Stimulated activated CD4-positive, alpha-beta T cell treated with anti-CD3 and anti-CD28 coated beads, Interleukin-12 subunit alpha, Interleukin-12 subunit beta, amount 100 ng/mL, for 4 hours (primary cell): Measurements from ENCODE around the gene SELENOF.
A peak's percentile ranks its signal among the peaks of the same experiment; 100 is the strongest.
"Not testable (repeated sequence)": the region's sequence is repeated elsewhere in the genome, so short reads cannot be mapped to it uniquely, and the experiment has no call there.

ENCODE experiments used
- DNase-seq: peaks from one replicate; pipeline ENCODE4 v3.0.0-alpha.2; 2020

The SELENOF gene

DNA sequence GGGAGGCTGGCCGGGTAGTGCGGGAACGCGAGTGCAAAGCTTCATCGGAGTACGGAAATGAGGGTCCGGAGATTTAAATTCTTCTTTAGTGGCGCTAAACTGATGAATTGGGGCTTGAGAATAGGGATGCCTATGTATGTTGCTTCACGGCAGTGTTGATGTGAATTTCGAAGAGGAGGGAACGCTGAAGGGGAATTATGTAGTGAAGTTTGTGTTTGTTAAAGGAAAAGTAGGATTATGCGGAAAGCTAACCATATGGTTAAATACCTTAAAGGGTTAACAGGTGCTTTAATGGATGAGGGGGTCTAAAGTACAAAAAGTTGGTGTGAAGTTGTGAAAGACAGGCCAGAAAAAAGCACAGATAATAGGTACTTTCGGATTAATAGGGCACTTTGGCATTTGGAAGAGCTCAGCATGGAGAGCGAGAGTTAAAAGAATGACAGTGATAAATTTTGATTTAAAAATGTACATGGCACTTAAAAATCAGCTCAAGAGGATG is 1.9 kb upstream of the SELENOF start:
- no peak for DNase-seq

GRCh38 chr1:86914998-86915736 is 1.2 kb upstream of the SELENOF start:
- DNase-seq: peak; percentile 40

DNA sequence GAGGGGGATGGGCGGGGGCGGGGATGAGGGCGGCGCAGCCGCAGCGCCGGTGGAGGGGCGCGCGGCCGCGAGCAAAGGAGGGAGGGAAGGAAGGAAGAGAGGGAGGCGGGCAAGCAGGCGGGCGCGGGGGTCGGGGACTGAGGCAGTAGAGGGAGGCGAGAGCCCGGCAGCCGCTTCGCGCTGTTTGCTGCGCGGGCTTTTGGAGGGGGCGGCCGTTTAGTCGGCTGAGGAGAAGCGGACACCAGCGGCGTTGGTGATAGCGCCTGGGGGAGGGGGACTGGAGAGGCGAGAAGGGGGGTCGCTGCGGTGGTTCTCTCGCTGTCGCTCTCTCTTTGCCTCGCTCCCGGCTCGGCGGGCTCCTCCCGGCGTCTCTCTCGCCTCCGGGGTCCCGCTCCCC is 673 bp upstream of the SELENOF start, which contains the start of gene HS2ST1:
HS2ST1 (plus strand) TSS at position 35 of the 397 bp plus-strand sequence.
- DNase-seq: no peak

DNA sequence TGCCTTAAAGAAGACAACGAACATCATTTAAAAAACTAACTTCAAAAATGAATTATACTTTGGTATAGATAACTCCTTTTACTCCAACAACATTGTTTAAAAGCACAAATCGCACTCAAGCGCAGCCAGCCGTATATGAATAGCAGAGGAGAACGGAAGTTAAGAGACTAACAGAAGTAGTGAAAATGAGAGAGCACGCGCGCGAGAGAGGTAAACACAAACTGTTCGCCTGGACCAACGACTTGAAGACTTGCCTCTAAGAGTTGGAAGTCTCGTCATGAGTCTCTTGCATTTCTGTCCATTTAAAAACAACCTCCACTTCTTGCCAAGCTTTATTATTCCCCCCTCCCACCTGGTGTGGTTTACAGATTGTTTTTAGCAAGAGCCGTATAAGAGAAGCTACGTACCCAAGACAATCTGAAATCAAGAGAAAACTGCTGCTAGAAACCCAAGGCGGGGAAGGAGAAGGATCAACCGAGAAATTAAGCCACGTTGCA is 479 bp downstream of the SELENOF start:
- DNase-seq: peak; percentile 19

DNA sequence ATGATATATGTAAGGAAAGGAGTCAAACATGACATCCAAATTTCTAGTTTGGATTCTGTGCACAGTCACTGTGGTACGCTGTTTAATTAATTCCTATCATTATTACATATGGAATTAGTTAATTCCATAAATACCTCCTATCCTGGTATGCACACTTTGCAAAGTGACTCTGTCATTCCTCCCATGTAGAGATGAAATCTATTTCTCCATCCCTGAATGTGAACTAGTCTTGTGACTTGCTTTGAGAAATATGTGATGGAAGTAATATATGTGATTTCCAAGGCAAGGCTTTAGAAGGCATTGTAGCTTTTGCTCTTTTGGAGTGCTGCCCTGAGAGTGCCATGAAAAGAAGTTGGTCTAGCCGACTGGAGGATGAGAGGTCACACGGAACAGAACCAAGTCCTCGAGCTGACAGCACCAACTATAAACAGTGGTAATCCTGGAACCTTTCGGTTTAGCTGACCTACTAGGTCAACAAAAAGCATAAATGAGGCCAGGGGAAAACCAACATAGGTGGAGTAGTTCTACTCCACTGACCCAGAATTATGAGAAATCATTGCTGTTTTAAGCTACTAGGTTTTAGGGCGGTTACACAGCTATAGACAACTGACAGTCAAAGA is 1.5 kb downstream of the SELENOF start:
- no peak for DNase-seq

DNA sequence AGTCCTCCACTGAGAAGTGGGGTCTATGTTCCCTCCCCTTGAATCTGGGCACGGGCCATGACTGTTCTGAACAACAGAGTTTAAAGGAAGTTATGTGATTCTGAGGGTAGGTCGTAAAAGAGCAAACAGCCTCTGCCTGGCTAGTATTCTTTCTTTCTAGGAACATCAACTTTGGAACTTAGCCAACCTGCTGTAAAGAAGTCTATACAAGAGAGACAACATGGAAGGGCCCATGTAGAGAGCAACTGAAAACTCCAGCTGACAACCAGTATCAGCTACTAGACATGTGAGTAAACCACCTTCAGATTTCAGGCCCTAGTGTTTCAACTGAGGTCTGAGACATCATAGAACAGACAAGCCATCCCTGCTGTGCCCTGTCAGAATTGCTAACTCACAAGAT is 7.5 kb downstream of the SELENOF start:
- DNase-seq: no peak

- no peak for DNase-seq
These were observed 8.1 kb downstream of the SELENOF start for GRCh38 chr1:86905875-86906274.

- not testable (repeated sequence) for DNase-seq
These were observed 14.5 kb downstream of the SELENOF start for GRCh38 chr1:86899401-86899800.

- DNase-seq: no peak
These were observed 25.6 kb downstream of the SELENOF start for GRCh38 chr1:86888327-86888726.

GRCh38 chr1:86887479-86888162 is 26.3 kb downstream of the SELENOF start:
- no peak for DNase-seq

DNA sequence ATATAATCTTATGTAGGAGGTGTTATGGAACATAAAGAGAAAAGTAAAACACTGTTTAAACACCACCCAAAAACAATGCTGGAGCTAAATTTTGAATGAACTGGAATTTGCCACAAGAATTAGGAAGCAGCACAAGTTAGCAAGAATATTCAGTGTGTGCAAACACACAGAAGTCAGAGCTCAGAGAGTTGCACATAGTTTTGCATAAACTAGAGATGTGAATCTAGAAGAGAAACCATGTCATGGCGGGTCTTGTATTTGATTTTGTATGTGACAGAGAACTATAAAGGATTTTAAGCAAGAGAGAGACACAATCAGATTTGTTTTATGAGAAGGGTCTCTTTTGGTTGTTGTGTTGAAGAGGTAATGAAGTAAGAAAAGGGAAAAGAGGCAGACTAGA is 38.2 kb downstream of the SELENOF start:
- no peak for DNase-seq

DNA sequence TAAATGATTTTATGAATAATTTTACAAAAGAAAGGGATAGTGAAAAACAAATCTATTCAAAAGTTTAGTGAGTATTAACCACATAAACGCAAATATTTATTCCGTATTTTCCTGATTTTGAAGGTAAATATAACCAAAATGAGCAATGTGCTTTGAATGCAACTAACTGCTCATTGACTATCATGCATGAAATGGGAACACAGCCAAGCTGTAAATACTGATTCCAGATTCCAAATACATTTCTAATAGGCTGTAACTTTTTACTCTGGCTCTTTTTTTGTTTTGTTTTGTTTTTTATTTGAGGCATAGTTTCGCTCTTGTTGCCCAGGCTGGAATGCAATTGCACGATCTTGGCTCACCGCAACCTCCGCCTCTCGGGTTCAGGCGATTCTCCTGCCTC is 41.8 kb downstream of the SELENOF start:
- DNase-seq: no peak

DNA sequence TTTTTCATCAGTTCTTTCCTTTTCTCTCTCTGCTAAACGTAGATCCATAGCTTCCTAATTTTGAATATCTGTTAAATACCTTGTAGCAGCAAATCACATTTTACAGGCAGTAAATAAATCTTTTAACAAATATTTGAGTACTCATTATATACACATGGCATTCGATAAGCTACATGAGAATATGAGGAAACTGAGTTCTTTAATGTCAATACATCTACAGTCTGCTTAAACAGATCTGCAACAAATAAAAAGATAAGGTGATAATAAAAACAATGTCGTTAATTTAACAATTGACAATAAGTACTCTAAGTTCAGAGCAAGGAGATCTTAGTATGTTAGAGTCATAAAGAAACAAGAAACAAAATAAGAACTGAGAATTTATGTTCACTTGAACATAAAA is 42.9 kb downstream of the SELENOF start:
- no peak for DNase-seq

GRCh38 chr1:86868477-86868876 is 45.4 kb downstream of the SELENOF start:
- DNase-seq: no peak

DNA sequence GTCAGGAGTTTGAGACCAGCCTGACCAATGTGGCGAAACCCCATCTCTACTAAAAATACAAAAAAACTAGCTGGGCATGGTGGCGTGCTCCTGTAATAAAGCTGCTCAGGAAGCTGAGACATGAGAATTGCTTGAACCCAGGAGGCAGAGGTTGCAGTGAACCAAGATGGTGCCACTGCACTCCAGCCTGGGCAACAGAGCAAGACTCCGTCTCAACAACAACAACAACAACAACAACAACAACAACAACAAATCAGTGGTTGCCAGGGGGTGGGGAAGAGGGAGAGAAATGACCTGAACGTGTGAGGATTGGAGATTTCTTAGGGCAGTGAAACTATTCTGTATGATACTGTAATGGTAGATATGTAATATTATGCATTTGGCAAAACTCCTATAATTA is 46.6 kb downstream of the SELENOF start:
- not testable (repeated sequence) for DNase-seq

GRCh38 chr1:86866665-86867064 is 47.3 kb downstream of the SELENOF start:
- no peak for DNase-seq

DNA sequence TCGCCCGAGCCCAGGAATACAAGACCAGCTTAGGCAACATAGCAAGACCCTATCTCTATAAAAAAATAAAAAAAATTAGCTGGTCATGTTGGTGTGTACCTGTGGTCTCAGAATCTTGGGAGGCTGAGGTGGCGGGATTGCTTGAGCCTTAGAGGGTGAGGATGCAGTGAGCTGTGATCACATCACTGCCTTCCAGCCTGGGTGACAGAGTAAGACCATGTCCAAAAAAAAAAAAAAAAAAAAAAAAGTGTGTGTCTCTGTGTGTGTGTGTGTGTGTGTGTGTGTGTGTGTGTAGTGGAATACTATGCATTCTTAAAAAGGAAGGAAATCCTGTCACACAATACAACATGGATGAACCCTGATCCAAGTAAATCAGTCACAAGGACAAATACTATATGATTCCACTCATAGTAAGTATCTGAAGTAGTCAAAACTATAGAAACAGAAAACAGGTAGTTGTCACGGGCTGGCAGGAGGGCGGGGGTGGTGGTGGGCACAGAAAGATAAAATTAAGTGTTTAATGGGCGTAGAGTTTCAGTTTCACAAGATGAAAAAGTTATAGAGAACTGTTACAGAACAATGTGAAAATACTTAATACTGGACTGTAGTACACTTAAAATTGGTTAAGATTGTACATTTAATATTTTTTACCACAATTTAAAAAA is 47.8 kb downstream of the SELENOF start:
- no peak for DNase-seq

DNA sequence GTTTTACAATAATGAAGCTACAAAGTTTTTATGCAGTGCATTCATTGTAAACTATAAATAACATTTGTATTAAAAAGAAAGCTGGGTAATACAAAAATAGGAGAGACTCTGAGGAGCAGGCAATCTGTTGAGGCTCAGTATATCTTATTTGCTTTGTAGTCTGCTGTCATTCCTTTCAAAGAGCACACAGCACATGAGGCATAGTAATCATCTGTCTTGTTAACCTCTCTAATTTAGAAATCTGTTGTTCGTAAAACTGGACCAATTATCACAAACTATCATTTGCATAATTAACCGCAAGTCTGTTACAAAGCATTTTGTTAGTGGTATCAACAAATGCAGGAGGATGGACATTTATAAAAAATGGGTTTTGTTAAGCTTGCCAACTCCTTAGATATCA is 51.0 kb downstream of the SELENOF start:
- DNase-seq: no peak

DNA sequence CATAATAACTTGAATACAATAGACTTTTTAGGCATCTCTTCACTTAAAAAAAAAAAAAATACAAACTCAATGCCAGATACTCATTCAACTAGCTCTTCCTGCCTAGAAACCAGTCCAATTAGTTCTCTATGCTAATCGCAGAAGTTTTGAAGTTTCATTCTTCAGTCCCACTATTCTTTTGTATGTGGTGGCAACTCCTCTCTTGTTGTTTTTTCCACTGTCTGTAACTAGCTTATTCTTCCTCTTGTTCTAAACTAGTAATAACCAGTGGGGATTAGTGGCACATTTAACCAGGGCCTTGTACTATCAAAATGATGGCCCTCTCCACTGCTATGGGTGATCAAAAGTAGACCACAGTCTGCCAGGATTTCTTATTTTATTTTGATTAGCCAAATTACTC is 52.5 kb downstream of the SELENOF start:
- no peak for DNase-seq

- no peak for DNase-seq
These were observed 53.5 kb downstream of the SELENOF start for GRCh38 chr1:86860424-86860823.

DNA sequence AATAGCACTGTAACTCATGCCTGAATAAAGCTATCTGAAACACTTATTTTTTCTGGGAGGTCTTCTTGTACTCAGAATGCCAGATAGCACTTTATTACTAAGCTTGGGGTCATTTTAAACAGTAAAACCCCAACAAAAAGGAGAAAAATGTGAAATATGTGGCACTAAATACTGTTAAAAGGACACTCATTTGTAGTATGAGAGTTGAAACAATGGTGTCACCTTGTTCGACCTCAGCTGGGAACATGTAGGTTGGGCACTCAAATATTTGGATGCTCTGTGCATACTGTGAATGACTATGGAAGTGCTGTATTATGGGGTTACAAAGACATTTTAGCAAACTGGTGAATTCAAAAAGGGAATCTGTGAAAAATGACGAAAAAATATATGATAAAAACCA is 53.9 kb downstream of the SELENOF start:
- no peak for DNase-seq

DNA sequence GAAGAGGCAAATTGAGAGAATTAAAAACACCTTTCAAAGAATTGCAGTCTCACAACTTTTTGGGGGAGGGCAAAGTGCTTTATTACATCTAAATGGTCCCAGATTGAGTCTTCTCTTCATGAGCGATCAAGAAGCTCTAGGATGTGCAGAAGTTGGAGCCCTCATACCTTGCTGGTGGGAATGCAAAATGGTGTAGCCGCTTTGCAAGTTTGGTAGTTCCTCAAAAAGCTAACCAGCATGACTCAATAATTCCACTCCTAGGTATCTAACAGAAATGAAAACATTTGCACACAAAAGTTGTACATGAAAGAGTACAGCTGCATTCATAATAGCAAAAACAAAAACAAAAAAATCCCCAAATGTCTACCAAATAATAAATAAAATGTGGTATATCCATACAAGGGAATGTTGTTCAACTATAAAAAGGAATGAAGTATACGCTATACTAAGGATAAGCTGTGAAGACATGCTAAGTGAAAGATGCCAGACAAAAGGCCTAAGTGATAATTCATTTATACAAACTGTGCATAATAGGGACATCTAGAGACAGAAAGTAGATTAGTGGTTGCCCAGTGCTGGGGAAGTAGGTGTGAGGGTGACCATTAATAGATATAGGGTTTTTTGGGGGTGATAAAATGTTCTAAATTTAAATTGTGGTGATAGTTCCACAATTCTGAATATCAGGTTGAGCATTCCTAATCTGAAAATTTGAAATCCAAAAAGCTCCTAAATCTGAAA is 55.2 kb downstream of the SELENOF start:
- no peak for DNase-seq
